ENCODE data around the gene TBC1D22A.
"Not testable (repeated sequence)": the region's sequence is repeated elsewhere in the genome, so short reads cannot be mapped to it uniquely, and the experiment has no call there.

TBC1D22A gene

DNA sequence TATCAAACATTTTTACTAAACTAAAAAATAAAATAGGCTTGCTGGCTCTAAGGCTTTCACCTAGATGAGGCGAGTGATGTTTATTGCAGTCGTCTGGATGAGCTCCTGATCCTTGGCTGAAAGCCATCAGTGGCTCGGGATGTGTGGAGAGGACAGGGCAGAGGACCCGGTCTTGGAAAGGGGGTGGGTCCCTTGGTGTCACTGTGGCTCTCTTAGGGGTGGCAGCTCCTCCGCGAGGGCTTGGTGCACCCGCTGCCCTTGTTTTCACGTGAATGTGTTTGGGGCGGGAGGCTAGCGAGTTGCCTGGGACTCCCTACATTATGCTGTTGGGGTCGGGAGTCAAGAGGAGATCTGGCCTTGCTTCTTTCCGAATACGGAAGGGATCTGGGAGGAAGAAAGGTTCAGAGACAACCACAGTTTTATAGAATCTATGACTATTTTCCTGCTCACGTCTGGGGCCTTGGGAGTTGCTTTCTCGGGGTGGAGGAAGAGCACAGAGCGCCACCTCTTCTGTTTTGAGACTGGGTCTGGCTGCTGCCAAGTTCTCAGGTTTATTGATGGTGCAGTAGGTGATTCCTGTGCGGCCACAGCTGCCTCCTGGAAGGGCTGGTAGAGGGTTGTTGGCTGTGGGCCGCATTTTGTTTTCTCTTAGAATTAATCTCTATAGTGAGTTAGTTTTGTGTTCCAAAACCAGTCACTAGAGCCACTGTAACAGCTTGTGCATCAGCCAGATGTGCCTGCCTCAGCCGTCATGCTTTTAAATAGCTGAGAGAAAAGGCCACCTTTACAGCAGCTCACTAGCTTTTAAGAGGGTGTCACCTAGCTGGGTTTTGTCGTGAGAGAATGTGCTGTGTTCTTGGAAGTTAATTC is 12.8 kb downstream of the TBC1D22A start:
- DNase-seq = no peak

DNA sequence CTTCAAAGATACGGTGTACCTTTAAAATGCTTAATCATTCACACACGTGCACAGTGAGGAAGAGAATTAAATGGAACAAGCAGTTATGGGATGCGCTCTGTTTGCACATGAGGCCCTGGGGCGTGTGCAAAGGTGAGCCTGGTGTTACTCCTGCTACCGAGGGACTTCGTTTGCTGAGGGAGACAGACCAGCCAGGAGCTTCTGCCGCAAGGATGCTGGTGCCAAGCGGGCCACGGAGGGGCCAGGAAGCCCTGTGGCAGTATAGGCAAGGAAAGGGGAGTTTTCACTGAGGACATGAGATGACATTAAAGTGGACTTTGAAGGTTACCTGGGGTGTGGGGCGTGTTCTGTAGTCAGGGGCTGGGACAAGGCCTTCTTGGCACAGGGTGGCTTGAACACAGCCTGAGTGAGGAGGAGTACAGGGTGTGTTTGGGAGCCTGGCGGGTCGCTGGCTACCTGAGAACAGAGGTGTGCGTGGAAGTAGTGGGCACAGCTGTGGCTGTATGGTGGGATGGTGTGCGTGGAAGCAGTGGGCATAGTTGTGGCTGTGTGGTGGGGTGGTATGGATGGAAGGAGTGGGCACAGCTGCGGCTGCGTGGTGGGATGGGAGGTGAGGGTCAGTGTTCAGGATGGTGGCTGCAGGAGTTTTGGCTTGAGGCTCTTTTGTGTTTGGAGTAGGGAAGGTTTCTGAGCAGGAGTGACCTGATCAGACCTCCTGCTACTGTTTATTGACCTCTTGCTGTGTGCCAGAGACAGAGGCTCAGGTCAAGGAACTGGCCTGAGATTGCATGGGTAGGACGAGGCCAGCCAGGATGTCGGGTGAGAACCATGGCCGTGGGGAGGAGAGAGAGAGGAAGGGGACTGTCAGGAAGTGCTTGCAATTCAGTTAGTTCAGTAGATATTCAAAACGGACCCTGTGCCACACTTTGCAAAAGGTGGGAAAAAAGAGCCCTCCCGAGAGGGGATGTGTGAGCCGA is 13.7 kb downstream of the TBC1D22A start:
- DNase-seq = no peak

DNA sequence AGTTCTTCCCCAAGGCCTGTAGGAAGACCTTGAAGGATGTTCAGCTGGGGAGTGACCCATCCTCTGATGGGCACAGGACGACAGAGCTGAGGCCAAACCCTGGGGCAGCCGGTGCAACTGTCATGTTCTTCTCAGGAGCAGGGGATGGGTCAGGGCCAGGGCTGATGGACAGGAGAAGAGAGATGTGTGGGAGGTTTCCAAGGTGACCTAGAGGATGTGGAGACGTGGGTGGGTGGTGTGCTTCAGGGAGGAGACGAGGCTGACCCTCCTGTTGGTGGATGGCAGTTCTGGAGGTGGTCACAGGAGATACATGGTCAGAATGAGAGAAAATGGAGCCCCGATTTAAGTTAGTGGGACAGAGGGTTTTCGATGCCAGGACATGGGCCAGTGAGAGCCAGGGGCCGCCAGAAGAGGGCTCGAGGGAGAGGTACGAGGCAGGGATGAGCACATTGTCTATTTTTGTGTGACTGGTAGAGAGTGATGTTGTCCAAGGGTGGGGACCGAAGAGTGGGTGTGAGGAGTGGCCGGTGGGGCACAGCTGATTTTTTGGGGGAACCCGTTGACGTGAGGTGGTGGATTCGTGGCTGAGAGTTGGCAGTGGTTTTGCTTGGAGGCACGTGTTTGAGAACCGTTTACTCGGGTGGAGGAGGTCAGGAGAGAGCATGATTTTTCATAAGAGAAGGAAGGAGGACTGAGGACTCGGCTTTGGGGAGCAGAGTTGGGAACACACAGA is 14.6 kb downstream of the TBC1D22A start:
- DNase-seq = no peak

DNA sequence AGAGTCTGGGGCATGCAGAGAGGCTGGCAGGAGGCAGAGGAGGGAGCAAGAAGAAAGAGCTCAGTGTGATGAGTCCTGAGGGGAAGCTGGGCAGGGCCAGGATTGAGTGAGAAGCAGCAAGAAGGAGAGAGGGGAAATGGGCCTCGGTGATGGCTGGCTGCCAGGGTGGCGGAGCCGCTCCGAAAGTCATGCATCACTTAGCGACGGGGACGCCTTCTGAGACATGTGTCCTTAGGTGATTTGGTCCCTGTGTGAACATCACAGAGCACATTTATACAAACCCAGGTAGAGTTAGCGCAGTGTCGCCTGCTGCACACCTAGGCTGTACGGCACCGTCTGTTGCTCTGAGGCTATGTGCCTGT is 15.1 kb downstream of the TBC1D22A start:
- no peak for DNase-seq

DNA sequence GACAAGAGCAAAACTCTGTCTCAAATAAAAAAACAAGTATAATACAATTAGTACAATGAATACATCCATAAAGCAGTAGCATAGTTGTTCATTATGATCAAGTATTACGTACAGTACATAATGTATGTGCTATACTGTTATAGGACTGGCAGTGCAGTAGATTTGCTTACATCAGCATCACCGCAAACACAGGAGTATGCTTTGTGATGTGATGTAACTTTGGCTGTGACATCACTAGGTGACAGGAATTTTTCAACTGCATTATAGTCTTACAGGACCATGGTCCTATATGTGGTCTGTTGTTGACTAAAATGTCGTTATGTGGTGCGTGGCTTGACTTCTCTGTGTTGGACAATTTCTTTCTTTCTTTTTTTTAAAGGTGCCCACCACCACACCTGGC is 16.6 kb downstream of the TBC1D22A start:
- no peak for DNase-seq

GRCh38 chr22:46779651-46780050 is 17.2 kb downstream of the TBC1D22A start:
- DNase-seq = no peak

DNA sequence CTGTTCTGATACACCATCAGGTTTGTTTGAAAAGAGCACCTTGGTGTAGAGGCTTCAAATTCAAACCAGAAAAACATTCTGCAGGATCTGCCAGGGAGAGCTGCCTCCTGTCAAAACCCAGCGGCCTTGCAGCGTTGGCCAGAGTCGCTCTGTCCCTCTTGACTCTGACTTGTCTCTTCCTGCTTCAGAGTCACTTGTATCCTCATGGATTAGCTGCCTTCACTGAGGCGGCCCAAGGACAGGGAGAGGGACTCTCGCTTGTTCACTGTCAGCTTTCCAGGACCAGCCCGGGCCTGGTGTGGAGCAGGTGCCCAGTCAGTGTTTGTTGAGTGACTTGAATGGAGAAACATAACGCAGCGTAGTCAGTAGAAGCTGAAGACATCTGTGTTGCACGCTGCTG is 18.0 kb downstream of the TBC1D22A start:
- DNase-seq = no peak

DNA sequence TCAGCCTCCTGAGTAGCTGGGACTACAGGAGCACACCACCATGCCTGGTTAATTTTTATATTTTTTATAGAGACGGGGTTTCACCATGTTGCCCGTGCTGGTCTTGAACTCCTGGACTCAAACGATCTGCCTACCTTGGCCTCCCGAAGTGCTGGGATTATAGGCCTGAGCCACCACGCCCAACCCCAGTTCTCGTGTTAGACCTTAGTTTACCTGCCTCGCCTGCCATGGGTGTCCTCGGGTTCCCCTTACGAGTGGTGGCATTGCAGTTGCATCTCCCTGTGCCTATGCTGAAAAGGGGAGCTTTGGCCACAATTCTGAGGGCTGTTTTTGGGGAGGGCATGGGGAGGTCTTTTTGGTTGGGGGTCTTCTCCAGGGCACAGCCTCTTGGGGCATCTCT is 18.8 kb downstream of the TBC1D22A start:
- DNase-seq = no peak

GRCh38 chr22:46782200-46782599 is 19.8 kb downstream of the TBC1D22A start:
- DNase-seq = not testable (repeated sequence)

DNA sequence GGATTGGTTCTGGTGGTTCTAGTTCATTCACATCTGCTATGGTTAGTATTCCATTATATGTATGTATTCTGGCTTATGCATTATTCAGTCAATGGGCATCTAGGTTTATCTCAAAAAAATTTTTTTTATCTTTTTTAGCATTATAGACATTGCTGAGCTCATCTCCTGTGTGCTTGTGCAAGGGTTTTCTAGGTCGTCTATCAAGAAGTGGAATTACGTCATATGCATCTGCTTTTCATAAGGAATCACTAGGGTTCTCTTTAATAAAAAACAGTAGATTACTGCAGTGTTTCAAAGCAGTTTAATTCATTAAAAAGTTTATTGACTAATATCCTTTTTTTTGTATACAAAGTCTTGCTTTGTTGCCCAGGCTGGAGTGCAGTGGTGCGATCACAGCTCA is 21.3 kb downstream of the TBC1D22A start:
- no peak for DNase-seq

DNA sequence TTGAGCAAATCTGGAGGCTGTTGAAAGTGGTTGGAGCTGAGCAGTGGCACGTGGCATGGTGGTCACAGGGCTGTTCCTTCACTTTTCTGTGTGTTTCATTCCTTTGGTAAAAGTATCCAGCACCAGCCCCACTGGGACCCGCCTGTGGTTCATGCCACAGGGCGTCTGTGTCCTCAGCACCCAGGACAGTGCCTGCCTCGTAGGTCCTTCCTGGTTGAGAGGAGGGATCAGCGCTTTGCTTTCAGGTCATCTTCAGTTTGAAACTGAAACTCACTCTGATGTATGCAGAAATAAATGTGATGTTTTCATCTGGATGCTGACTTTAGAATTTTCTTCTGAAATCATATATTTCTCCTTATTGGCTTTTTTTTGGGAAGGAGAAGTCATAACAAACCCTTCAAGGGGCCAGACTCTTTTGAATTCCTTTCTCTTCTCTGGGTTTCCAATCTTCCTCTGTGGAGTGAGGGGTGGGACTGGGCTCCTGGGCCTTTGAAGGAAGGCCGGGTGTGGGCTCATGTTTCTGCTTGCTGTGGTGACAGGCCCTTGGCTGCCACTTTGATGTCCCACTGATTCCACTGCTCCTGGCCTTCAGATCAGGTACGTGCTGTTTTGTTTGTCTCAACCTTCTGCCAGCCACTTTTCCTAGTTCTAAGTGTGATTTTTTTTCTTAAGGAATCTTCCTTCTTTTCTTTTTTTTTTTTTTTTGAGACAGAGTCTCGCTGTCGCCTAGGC is 26.2 kb downstream of the TBC1D22A start:
- no peak for DNase-seq

GRCh38 chr22:46789992-46790391 is 27.5 kb downstream of the TBC1D22A start:
- DNase-seq = no peak

DNA sequence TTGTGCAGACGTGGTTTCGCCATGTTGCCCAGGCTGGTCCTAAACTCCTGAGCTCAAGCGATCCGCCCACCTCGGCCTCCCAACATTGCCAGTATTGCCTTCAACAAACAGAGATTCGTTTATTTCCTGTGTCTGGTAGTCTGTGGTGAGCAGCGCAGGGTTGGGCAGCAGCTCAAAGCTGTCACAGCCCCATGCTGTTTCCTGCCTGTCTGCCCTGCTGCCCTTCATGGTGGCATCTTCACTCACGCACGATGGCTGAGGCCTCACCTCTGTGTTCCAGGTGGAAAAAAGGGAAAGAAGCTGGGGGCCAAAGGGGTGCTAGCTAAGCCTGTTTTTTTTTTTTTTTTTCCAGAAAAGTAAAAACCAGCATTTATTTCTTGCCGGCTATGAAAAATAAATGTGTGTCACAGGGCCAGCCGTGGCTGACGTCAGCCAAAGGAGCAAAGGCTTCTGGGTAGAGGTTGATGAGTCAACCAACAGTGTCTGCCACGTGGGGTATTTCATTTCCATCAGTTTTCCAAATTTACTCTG is 28.8 kb downstream of the TBC1D22A start:
- no peak for DNase-seq

DNA sequence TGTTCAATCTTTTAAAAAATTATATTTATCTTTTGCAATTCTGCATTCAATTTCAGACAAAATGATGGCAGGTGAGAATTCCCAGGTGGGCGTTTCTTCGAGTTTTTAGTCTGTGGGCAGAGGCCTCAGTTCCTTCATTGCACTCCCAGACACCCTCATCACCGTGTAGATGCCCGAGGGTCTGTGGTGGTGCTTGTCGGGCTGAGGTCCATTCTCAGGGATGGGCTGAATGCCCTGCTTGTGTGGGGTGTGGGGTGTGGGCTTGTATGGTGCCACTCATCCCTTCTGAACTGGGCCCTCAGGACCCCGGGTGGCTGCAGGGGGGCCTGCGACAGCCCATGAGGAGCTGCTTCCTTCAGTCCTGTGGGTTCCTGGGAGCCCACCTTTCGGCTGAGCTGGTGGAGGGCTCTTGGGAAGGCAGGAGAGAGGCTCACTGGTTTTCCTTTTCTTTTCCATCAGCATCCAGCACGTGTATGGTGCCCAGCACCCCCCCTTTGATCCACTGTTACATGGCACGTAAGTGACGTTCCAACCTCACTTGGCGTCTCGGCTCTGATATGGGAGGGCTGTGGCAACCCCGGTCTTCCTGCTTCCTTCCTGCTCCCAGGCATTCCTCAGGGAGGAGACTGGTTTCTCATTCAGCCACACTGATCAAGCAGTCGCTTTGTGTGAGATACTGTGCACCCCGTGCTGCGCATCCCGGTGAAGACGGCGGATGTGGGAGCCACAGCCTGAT is 29.8 kb downstream of the TBC1D22A start:
- DNase-seq = no peak

DNA sequence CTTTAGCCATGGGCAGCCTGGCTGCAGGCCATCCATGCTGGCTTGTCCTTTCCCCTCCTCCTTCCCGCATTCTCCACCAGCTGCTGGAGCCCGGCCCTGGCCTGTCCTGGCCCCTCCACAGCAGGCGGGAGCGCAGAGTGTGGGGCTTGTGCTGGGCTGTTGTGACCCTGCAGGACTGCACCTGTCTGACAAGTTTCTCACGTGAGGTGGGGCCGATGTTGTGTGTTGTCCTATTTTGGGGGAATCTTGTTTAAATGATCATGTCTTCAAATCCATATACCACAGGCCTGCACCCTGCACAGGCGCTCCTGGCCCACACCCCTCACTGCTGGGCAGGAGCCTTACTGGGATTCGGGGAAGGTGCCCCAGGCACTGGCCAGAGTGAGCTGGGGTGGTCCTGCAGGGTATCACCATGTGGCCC is 30.4 kb downstream of the TBC1D22A start:
- no peak for DNase-seq

- DNase-seq = no peak
These were observed 31.0 kb downstream of the TBC1D22A start for GRCh38 chr22:46793497-46793896.

GRCh38 chr22:46794067-46794466 is 31.6 kb downstream of the TBC1D22A start:
- DNase-seq = no peak

DNA sequence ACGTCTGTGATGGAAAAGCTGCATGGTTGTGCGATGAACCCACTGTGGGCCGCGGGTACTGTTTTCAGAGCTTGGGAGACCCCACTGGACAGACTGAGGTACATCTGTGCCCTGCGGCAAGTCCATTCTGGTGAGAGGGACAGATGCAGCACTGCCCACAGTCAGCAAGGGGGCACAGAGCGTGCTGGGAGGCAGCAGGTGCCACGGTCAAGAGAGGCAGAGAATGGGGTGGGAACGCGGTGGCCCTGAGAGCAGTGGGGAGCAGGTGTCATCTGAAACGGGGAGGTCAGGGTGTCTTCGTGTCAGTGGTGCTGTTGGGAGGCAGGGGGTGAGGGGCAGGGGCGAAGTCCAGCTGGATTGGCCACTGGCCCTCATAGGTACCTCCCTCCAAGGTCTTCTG is 32.0 kb downstream of the TBC1D22A start:
- DNase-seq = no peak

DNA sequence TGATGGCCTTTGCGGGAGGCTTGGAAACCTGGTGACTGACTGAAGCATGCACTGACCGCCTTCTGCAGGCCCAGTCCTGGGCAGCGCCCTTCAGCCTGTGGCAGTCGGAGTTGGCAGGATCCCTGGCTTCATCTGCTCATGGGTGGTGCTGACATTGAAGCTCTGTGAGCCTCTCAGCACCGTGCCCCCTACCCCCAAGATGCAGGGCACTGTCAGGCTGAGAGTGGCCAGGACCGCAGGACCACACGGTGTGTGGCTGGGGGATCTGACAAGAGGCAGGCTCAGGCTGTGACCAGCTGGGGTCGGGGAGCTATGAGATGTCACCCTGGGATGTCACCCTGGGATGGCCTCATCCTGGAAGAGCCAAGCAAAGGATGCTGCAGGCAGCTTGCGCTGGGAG is 32.7 kb downstream of the TBC1D22A start:
- DNase-seq = no peak

DNA sequence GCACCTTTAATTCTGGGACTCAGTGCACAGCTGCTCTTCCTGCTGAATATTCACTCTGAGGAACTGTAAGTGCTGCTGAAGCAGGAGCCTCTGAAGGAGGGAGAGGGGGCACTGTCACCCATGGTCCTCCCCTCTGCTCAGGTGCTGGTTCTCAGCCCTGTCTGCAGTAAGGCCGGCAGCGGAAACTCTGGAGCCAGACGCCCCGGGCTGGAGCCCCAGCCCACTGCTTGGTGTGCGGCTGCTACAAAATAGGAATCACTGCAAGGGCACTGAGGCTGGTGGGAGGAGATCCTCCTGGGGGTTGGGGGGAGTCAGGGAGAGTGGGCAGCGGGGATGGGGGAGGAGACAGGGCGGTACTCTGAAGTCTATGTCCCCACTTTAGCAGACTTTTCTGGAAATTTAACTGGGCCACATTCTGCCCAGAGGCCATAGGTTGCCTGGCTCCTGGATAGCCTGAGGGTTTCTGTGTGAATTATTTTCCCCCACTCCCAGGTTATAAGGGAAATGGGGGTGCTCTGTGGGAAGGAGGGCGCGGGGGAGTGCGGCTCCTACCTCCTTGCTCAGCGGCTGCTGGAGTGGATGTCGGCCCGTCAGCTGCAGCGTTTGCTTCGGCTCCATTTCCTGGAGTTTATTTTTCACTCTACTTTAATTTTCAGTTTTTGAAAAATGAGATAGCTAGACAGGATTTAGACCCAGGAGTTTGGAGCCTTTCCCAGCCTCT is 33.6 kb downstream of the TBC1D22A start:
- no peak for DNase-seq
